T-helper 17 cell (primary cell): Measurements from ENCODE around the gene FOXN1. TPM values are rescaled to one million over a fixed set of nuclear protein-coding genes. Genes with fewer than 3 reads are reported as not detected.
"Not testable (repeated sequence)": the region's sequence is repeated elsewhere in the genome, so short reads cannot be mapped to it uniquely, and the experiment has no call there.

Experiments used
- ATAC-seq: fragments of 150-1000 bp; cut with Tn5 transposase; 2 replicates; pipeline ENCODE4 v1.10.0; 2021; ENCODE audit warnings: mild to moderate bottlenecking, moderate library complexity
- DNase-seq, 3 donors: peaks; one replicate each; pipeline versions ENCODE4 v3.0.0 to v3.0.0-alpha.2; 2020 to 2021
- H3K9me3 ChIP-seq: one replicate; pipeline ENCODE4 v1.7.0; 2013; ENCODE audit warnings: low read length, mild to moderate bottlenecking; ENCODE audit not compliant: control insufficient read depth, poor library complexity, severe bottlenecking
- H3K27ac Mint-ChIP-seq: one replicate; pipeline ENCODE4 v1.8.0; 2022; ENCODE audit warnings: mild to moderate bottlenecking, moderate library complexity, mixed read lengths
- H3K27me3 Mint-ChIP-seq: one replicate; pipeline ENCODE4 v1.8.0; 2022; ENCODE audit warnings: mixed read lengths
- H3K36me3 Mint-ChIP-seq: one replicate; pipeline ENCODE4 v1.8.0; 2022; ENCODE audit warnings: low read depth, mixed read lengths
- H3K4me1 Mint-ChIP-seq: one replicate; pipeline ENCODE4 v1.8.0; 2022; ENCODE audit warnings: mild to moderate bottlenecking, mixed read lengths
- H3K4me3 Mint-ChIP-seq: one replicate; pipeline ENCODE4 v1.8.0; 2022; ENCODE audit warnings: mild to moderate bottlenecking, moderate library complexity, mixed read lengths
- total RNA-seq, 4 donors: library from RNA in 2 of 4; stranded (reverse) in 2 of 4; gene quantifications; one replicate each; pipeline ENCODE4 v1.2.3 and lab custom pipeline; 2022 to 2026

FOXN1 gene
- total RNA-seq, 2 donors from 2014 or later, result not detected

- Mint-ChIP-seq H3K27me3 (no peaks in the 10 kb centered on the region), H3K36me3 (peaks cover 7% of the 10 kb centered on the region), H3K4me3 (no peak overlapping the region), H3K4me1 (peaks cover 32% of the 10 kb centered on the region), H3K27ac (no peak overlapping the region)
- DNase-seq, result no peak
- ATAC-seq, result no peak
- no peaks in the 10 kb centered on the region for H3K9me3 ChIP-seq
Observed at GRCh38 chr17:28575126-28575795, 69.1 kb downstream of the FOXN1 start.

GRCh38 chr17:28576016-28576415 lies 69.9 kb downstream of the FOXN1 start:
- Mint-ChIP-seq H3K4me3 (peak overlapping the region; percentile 93), H3K27ac (peak overlapping the region; percentile 81), H3K4me1 (peaks cover 32% of the 10 kb centered on the region)
- not testable (repeated sequence) for ATAC-seq, DNase-seq, H3K27me3 Mint-ChIP-seq, H3K9me3 ChIP-seq, H3K36me3 Mint-ChIP-seq

- Mint-ChIP-seq H3K4me3 (peak within 1 kb of the TSS; percentile 93), H3K36me3 (peaks cover 4% of the 10 kb centered on the region), H3K27me3 (no peaks in the 10 kb centered on the region), H3K4me1 (peaks cover 29% of the 10 kb centered on the region), H3K27ac (peak within 1 kb of the TSS; percentile 81)
- DNase-seq (peak; percentile 98 to 100 (median 98)), ATAC-seq (peak; percentile 98)
- no peaks in the 10 kb centered on the region for H3K9me3 ChIP-seq
Observed at GRCh38 chr17:28576758-28577465, 70.8 kb downstream of the FOXN1 start, which contains the start of gene ALDOC. ALDOC (minus strand) TSS chr17:28576895; CDS start chr17:28575532, 1,363 bp downstream.

DNA sequence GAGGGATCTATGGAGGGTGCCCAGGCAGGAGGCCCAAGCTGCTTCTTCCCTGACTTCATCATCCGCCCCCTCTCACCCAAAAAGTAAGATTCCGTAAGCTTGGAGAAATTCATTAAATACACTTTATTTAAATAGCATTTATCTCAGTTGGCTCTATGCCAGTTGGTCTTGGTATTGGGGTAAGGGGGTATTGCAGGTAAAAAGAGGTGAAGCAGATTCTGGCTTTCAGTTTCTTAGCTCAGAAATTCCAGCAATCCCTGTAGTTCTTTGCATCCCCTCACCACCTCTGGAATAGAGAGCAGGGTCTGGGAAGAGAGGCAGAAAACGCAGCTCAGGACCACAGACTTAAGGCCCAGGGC lies 71.3 kb downstream of the FOXN1 start:
- Mint-ChIP-seq H3K4me1 (peaks cover 24% of the 10 kb centered on the region), H3K27ac (peak overlapping the region; percentile 81), H3K27me3 (no peaks in the 10 kb centered on the region), H3K4me3 (no peak overlapping the region), H3K36me3 (peaks cover 4% of the 10 kb centered on the region)
- ATAC-seq, result no peak
- H3K9me3 ChIP-seq, result no peaks in the 10 kb centered on the region
- no peak for DNase-seq

DNA sequence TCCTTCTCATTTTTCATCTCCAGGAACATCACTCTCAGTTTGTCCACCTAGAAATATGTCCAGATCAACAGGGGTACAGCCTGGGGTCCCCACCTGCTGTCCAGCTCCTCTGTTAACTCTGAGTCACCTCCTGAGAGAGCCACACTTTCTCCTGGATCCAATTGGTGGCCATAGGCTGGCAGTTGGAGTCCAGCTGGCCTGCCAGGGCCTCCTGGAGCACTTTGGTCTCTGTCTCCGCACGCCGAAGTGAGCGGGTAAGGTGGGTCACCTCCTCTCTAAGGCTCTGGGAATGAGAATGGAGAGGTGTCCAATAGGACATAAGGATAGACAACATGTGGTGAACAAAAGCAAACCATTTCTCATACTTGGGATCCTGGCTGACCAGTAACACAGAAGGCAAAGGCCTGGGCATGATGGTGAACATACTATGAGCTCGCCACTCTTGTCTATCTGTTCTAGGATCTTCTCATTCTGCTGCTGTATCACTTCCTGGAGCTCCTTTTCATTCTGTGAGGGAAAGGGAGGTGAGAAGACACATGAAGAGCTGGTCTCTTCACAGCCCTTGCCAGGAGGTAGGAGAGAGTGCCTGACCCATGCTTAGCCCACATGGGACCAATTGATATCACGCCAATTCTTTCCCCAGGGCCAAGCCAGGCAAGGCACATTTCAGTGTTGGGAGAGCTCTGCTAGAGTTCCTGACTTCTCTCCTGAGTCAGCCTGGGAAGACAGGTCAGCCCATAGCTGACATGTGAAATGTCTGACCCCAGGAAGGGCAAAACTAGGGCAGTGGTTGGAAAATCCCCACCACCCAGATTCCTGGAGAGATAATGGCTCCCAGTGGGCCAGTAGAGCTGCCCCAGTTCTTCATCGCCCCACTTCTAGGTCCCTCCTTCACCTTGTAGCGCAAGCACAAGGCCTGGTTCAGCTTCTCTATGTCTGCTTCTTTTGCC lies 72.4 kb downstream of the FOXN1 start:
- Mint-ChIP-seq H3K36me3 (peaks cover 4% of the 10 kb centered on the region), H3K27me3 (no peaks in the 10 kb centered on the region), H3K4me3 (peak overlapping the region; percentile 36), H3K27ac (no peak overlapping the region), H3K4me1 (peaks cover 20% of the 10 kb centered on the region)
- ATAC-seq (no peak), DNase-seq (no peak)
- H3K9me3 ChIP-seq, result no peaks in the 10 kb centered on the region

- H3K9me3 ChIP-seq, result no peaks in the 10 kb centered on the region
- no peak for DNase-seq
- Mint-ChIP-seq H3K4me3 (no peak overlapping the region), H3K27me3 (no peaks in the 10 kb centered on the region), H3K36me3 (peaks cover 2% of the 10 kb centered on the region), H3K27ac (peak overlapping the region; percentile 72), H3K4me1 (peaks cover 18% of the 10 kb centered on the region)
- no peak for ATAC-seq
Observed at GRCh38 chr17:28579526-28579925, 73.4 kb downstream of the FOXN1 start.

- no peak overlapping the region for H3K4me3 Mint-ChIP-seq
- H3K4me1 Mint-ChIP-seq, result peaks cover 17% of the 10 kb centered on the region
- no peaks in the 10 kb centered on the region for H3K9me3 ChIP-seq
- peaks cover 5% of the 10 kb centered on the region for H3K36me3 Mint-ChIP-seq
- H3K27ac Mint-ChIP-seq, result no peak overlapping the region
- DNase-seq (no peak), ATAC-seq (no peak)
- H3K27me3 Mint-ChIP-seq, result no peaks in the 10 kb centered on the region
Observed at GRCh38 chr17:28580959-28581358, 74.8 kb downstream of the FOXN1 start.

DNA sequence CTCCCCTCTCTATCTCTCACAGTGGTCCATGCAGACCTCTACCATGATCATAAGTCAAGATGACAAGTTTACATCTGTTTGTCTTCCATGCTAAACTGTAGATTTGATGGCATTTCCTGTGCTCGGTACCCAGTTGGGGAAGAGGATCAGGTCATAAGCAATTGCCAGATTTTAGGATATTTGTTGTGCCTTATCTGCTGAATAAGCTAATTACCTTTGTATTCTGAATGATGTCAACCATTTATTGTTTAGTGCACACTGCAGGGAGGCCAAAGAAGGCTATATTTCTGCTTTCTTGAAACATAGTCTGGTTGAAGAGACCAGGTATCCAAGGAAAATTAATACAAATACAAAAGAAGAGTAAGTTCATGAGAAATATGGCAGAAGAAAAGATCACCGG lies 76.4 kb downstream of the FOXN1 start:
- no peak overlapping the region for H3K27ac Mint-ChIP-seq
- peaks cover 10% of the 10 kb centered on the region for H3K4me1 Mint-ChIP-seq
- H3K27me3 Mint-ChIP-seq, result no peaks in the 10 kb centered on the region
- no peaks in the 10 kb centered on the region for H3K9me3 ChIP-seq
- peaks cover 5% of the 10 kb centered on the region for H3K36me3 Mint-ChIP-seq
- ATAC-seq, result no peak
- no peak overlapping the region for H3K4me3 Mint-ChIP-seq
- no peak for DNase-seq

DNA sequence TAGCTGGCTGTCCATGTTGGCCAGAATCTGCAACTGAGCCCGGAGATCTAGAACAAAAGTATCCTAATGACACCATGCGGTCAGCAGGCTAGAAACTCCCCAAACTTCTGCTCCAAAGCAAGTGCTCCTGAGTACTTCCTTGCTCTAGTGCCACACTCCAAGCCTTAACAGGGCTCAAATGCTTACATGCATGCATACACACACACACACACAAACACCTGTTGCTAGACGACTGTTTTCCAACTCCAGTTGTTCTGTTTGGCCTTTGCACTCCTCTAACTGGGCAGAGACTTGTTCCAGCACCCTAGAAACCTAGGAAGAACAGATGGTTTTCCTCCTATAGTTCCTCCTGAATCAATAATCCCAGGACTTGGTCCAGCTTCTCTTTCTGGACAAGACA lies 78.3 kb downstream of the FOXN1 start:
- ATAC-seq, result no peak

GRCh38 chr17:28585851-28586250 lies 79.7 kb downstream of the FOXN1 start:
- DNase-seq, result no peak

More for the DNA sequence above, 78.3 kb downstream of the FOXN1 start:
- Mint-ChIP-seq H3K4me1 (peaks cover 11% of the 10 kb centered on the region), H3K27me3 (no peaks in the 10 kb centered on the region), H3K27ac (no peak overlapping the region), H3K36me3 (peaks cover 7% of the 10 kb centered on the region), H3K4me3 (no peak overlapping the region)
- H3K9me3 ChIP-seq, result no peaks in the 10 kb centered on the region
- DNase-seq, result no peak

More at GRCh38 chr17:28585851-28586250, 79.7 kb downstream of the FOXN1 start:
- Mint-ChIP-seq H3K4me1 (peaks cover 4% of the 10 kb centered on the region), H3K4me3 (no peak overlapping the region), H3K36me3 (peaks cover 5% of the 10 kb centered on the region), H3K27me3 (no peaks in the 10 kb centered on the region), H3K27ac (no peak overlapping the region)
- no peaks in the 10 kb centered on the region for H3K9me3 ChIP-seq
- ATAC-seq, result no peak

Other genes with a start within 250 kb of the FOXN1 start
- gene TMEM97, start 187.1 kb upstream of the FOXN1 start, total RNA-seq, result 1 to 10 TPM; 2.1 to 4.0 TPM
- 10 to 100 TPM; 60.6 to 64.6 TPM for gene IFT20, start 170.9 kb upstream of the FOXN1 start, total RNA-seq
- 10 to 100 TPM in 1 of 2 donors, 1 to 10 TPM in 1; 8.8 to 14.0 TPM for gene TNFAIP1, start 170.6 kb upstream of the FOXN1 start, total RNA-seq
- gene POLDIP2, start 148.8 kb upstream of the FOXN1 start, total RNA-seq, result 10 to 100 TPM; 24.6 to 30.7 TPM
- not detected for gene SEBOX, start 141.1 kb upstream of the FOXN1 start, total RNA-seq
- under 1 TPM in 1 of 2 donors, not detected in 1; 0.90 TPM for gene VTN, start 136.0 kb upstream of the FOXN1 start, total RNA-seq
- 10 to 100 TPM; 24.4 to 26.1 TPM for gene SARM1, start 134.7 kb upstream of the FOXN1 start, total RNA-seq
- under 1 TPM; 0.50 to 0.99 TPM for gene SLC46A1, start 100.1 kb upstream of the FOXN1 start, total RNA-seq
- not detected for gene SLC13A2, start 32.7 kb upstream of the FOXN1 start, total RNA-seq
- gene UNC119, start 46.3 kb downstream of the FOXN1 start, total RNA-seq, result 10 to 100 TPM; 87.2 to 91.9 TPM
- gene PIGS, start 65.2 kb downstream of the FOXN1 start, total RNA-seq, result 10 to 100 TPM; 44.5 to 50.9 TPM
- 10 to 100 TPM; 16.7 to 24.5 TPM for gene ALDOC, start 70.5 kb downstream of the FOXN1 start, total RNA-seq
- 10 to 100 TPM; 19.2 to 31.5 TPM for gene SPAG5, start 92.7 kb downstream of the FOXN1 start, total RNA-seq
- 1 to 10 TPM; 8.1 to 8.8 TPM for gene RSKR, start 107.8 kb downstream of the FOXN1 start, total RNA-seq
- 100 to 1,000 TPM; 136 to 153 TPM for gene BLTP2, start 138.8 kb downstream of the FOXN1 start, total RNA-seq
- gene SDF2, start 155.6 kb downstream of the FOXN1 start, total RNA-seq, result 10 to 100 TPM; 31.5 to 38.5 TPM
- 100 to 1,000 TPM; 136 to 139 TPM for gene SUPT6H, start 155.9 kb downstream of the FOXN1 start, total RNA-seq
- 1 to 10 TPM; 4.8 to 6.3 TPM for gene PROCA1, start 205.5 kb downstream of the FOXN1 start, total RNA-seq
- gene RAB34, start 211.5 kb downstream of the FOXN1 start, total RNA-seq, result 10 to 100 TPM in 1 of 2 donors, 1 to 10 TPM in 1; 8.3 to 24.3 TPM
- 1,000 to 10,000 TPM; 2,757 to 2,860 TPM for gene RPL23A, start 213.6 kb downstream of the FOXN1 start, total RNA-seq
- gene TLCD1, start 219.9 kb downstream of the FOXN1 start, total RNA-seq, result 1 to 10 TPM; 1.1 to 1.4 TPM
- 1 to 10 TPM; 5.8 to 8.8 TPM for gene NEK8, start 222.4 kb downstream of the FOXN1 start, total RNA-seq
- gene TRAF4, start 237.7 kb downstream of the FOXN1 start, total RNA-seq, result 100 to 1,000 TPM; 326 to 362 TPM